OCI-LY3 (cell line): ENCODE measurements around the gene SMC1A.

Experiments
- H2AFZ ChIP-seq: fragments of 200-600, 300-600 bp; shearing (Covaris generic); 2 replicates; pipeline ENCODE4 v1.6.0; 2014; ENCODE audit warnings: antibody characterized with exemption, low read depth, low read length
- H3K27ac ChIP-seq: fragments of 200-600, 300-600 bp; sonication (generic); 2 replicates; pipeline ENCODE4 v1.5.1; 2014; ENCODE audit warnings: mild to moderate bottlenecking, low read length, moderate library complexity, mixed read lengths
- H3K27me3 ChIP-seq: fragments of 200-600, 300-600 bp; sonication (generic); 2 replicates; pipeline ENCODE4 v1.6.1; 2014; ENCODE audit warnings: low read depth, low read length, mixed read lengths
- H3K36me3 ChIP-seq: fragments of 200-600, 300-600 bp; sonication (generic); replicated peaks from 2 replicates; pipeline ENCODE3; 2014; ENCODE audit warnings: low read depth, low read length, mixed read lengths
- H3K4me1 ChIP-seq: fragments of 300-600, 200-600 bp; sonication (generic); 2 replicates; pipeline ENCODE4 v1.6.1; 2014; ENCODE audit warnings: low read length, mixed read lengths
- H3K4me2 ChIP-seq: fragments of 200-600, 300-600 bp; sonication (generic); 2 replicates; pipeline ENCODE4 v1.6.1; 2014; ENCODE audit warnings: low read length, mixed read lengths
- H3K4me3 ChIP-seq: fragments of 300-600, 200-600 bp; sonication (generic); 2 replicates; pipeline ENCODE4 v1.5.1; 2014; ENCODE audit warnings: antibody characterized with exemption, mild to moderate bottlenecking, low read length, moderate library complexity
- H3K79me2 ChIP-seq: fragments of 300-600, 200-600 bp; shearing (Covaris generic); 2 replicates; pipeline ENCODE4 v1.6.1; 2014; ENCODE audit warnings: mild to moderate bottlenecking, low read length, mixed read lengths
- H3K9ac ChIP-seq: fragments of 300-600, 200-600 bp; shearing (Covaris generic); 2 replicates; pipeline ENCODE4 v1.6.0; 2014; ENCODE audit warnings: mild to moderate bottlenecking, low read length, moderate library complexity
- H3K9me3 ChIP-seq: fragments of 200-600, 300-600 bp; shearing (Covaris generic); 2 replicates; pipeline ENCODE4 v1.6.1; 2014; ENCODE audit warnings: low read length, mixed read lengths; ENCODE audit not compliant: insufficient read depth
- H4K20me1 ChIP-seq: fragments of 200-600, 300-600 bp; sonication (generic); 2 replicates; pipeline ENCODE4 v1.6.1; 2016; ENCODE audit warnings: low read length, mixed read lengths; ENCODE audit not compliant: insufficient read depth
- CTCF ChIP-seq: fragments of 200-600, 300-600 bp; sonication (generic); IDR thresholded peaks from 2 replicates; pipeline ENCODE4 v1.5.1; 2014; ENCODE audit warnings: antibody characterized with exemption, low read length, low read depth
- EZH2phosphoT487 ChIP-seq: fragments of 200-600 bp; shearing (Covaris generic); IDR thresholded peaks from 2 replicates; pipeline ENCODE4 v1.6.1; 2018; ENCODE audit warnings: antibody characterized with exemption, mixed run types, low read depth

SMC1A gene

GRCh38 chrX:53383376-53384076 lies 38.9 kb downstream of the SMC1A start:
- H3K27ac ChIP-seq = no peak overlapping the region
- TF ChIP-seq CTCF = no peak
- no peak for TF ChIP-seq EZH2phosphoT487
- peaks cover 48% of the 10 kb centered on the region for H3K36me3 ChIP-seq
- H3K9ac ChIP-seq = no peak overlapping the region
- no peak overlapping the region for H3K4me3 ChIP-seq
- no peaks in the 10 kb centered on the region for H3K9me3 ChIP-seq
- no peaks in the 10 kb centered on the region for H4K20me1 ChIP-seq
- H3K27me3 ChIP-seq = no peaks in the 10 kb centered on the region
- H2AFZ ChIP-seq = no peak overlapping the region
- H3K4me2 ChIP-seq = no peak overlapping the region
- H3K79me2 ChIP-seq = no peaks in the 10 kb centered on the region
- H3K4me1 ChIP-seq = no peaks in the 10 kb centered on the region

DNA sequence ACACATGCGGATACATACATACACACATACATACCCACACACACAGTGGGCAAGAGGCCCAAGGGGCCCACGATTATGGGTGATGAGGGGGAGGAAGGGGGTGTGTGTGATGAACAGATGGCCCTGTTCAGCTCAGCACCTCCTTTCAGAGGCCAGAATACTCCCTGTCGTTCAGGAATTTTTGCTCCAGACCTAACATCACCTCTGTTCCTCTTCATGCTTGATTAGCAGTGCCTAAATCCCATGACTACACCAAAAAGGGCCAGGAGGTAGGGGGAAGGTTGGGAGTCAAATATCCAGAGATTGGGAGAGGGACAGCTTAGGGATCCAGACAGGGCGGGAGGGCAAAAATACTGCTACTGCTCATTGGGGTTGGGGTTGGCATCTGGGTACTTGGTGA lies 42.7 kb downstream of the SMC1A start:
- Histone ChIP-seq H3K4me2 (no peak overlapping the region), H2AFZ (no peak overlapping the region), H3K9me3 (no peaks in the 10 kb centered on the region), H3K79me2 (no peaks in the 10 kb centered on the region), H3K27me3 (no peaks in the 10 kb centered on the region), H4K20me1 (no peaks in the 10 kb centered on the region; the same call in 1 of the 2 replicates), H3K4me3 (no peak overlapping the region), H3K36me3 (peaks cover 43% of the 10 kb centered on the region), H3K27ac (no peak overlapping the region), H3K9ac (no peak overlapping the region), H3K4me1 (peaks cover 5% of the 10 kb centered on the region)
- TF ChIP-seq CTCF = no peak
- TF ChIP-seq EZH2phosphoT487 = no peak

- Histone ChIP-seq H3K79me2 (no peaks in the 10 kb centered on the region), H3K27me3 (no peaks in the 10 kb centered on the region), H3K4me3 (no peak overlapping the region), H4K20me1 (no peaks in the 10 kb centered on the region; the same call in 1 of the 2 replicates), H3K9ac (no peak overlapping the region), H2AFZ (no peak overlapping the region), H3K27ac (no peak overlapping the region), H3K9me3 (no peaks in the 10 kb centered on the region), H3K4me2 (no peak overlapping the region), H3K4me1 (peaks cover 10% of the 10 kb centered on the region), H3K36me3 (peaks cover 43% of the 10 kb centered on the region)
- no peak for TF ChIP-seq CTCF
- no peak for TF ChIP-seq EZH2phosphoT487
Observed at GRCh38 chrX:53379008-53379710, 43.3 kb downstream of the SMC1A start.

- H3K27ac ChIP-seq = no peak overlapping the region
- TF ChIP-seq EZH2phosphoT487 (no peak), CTCF (no peak)
- H3K9me3 ChIP-seq = no peaks in the 10 kb centered on the region
Observed at GRCh38 chrX:53377464-53377863, 45.0 kb downstream of the SMC1A start.

More at GRCh38 chrX:53377464-53377863, 45.0 kb downstream of the SMC1A start:
- peaks cover 36% of the 10 kb centered on the region for H3K36me3 ChIP-seq
- no peak overlapping the region for H3K4me2 ChIP-seq
- no peaks in the 10 kb centered on the region for H3K79me2 ChIP-seq
- H3K9ac ChIP-seq = no peak overlapping the region
- H3K4me3 ChIP-seq = no peak overlapping the region
- H3K4me1 ChIP-seq = peaks cover 10% of the 10 kb centered on the region
- no peaks in the 10 kb centered on the region; the same call in 1 of the 2 replicates for H4K20me1 ChIP-seq
- H2AFZ ChIP-seq = no peak overlapping the region
- H3K27me3 ChIP-seq = no peaks in the 10 kb centered on the region
